ENCODE data around the gene SF3B1. TPM values are rescaled to one million over a fixed set of nuclear protein-coding genes. Genes with fewer than 3 reads are reported as not detected.
"Not testable (repeated sequence)": the region's sequence is repeated elsewhere in the genome, so short reads cannot be mapped to it uniquely, and the experiment has no call there.

SF3B1 gene
- total and polyA plus RNA-seq, 7 donors: 89.2 to 162 (median 136) TPM

DNA sequence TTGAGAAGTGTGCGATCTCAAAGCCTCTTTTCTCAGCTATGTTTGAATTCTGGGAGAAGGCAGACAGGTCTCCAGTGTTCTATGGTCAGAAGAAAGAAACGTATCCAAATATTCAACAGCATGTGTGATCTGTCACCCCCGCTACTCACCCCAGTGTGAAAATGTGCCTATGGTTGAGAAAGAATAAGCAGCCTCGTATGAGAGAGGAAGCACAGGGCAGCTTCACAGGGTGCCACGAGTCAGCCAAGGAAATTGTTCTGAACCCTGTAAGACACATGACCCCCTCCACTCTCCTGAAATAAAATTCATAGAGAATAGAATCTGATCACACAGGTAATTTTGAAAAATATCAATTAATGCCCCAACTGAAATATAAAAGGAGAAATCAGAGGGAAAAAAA, 8.0 kb upstream of the SF3B1 start:
- 61 to 62% (median 61%) methylated on average over 5 of the region's 5 CpGs for WGBS, 3 donors
- intact Hi-C loops (cut with DNase I): no loop called here
- H3K36me3 ChIP-seq (ENCODE audit: insufficient read depth in 1 of 2, low read depth in 1 of 2): no peaks in the 10 kb centered on the region
- H3K4me3 ChIP-seq: no peak overlapping the region
- H3K27ac ChIP-seq: no peak overlapping the region
- no peaks in the 10 kb centered on the region for H3K4me1 ChIP-seq
- no peaks in the 10 kb centered on the region for H3K9me3 ChIP-seq
- no peak for DNase-seq
- H3K27me3 ChIP-seq (ENCODE audit: insufficient read depth in 3 of 3, low read length in 2 of 3): no peaks in the 10 kb centered on the region
- no peak for TF ChIP-seq CTCF (IDR thresholded peaks at IDR 0.05)
- no peak for ATAC-seq

GRCh38 chr2:197437380-197437779, 2.6 kb upstream of the SF3B1 start:
- H3K27ac ChIP-seq: no peak overlapping the region
- H3K9me3 ChIP-seq: no peaks in the 10 kb centered on the region
- H3K4me1 ChIP-seq: peaks cover 19% of the 10 kb centered on the region
- no peak for DNase-seq
- intact Hi-C loops (cut with DNase I): no loop called here
- no peak for TF ChIP-seq CTCF (IDR thresholded peaks at IDR 0.05)
- no peak overlapping the region for H3K4me3 ChIP-seq
- no peak for ATAC-seq
- no peaks in the 10 kb centered on the region for H3K36me3 ChIP-seq (ENCODE audit: insufficient read depth in 1 of 2, low read depth in 1 of 2)
- H3K27me3 ChIP-seq (ENCODE audit: insufficient read depth in 3 of 3, low read length in 2 of 3): no peaks in the 10 kb centered on the region
- 97 to 100% (median 98%) methylated on average over 2 of the region's 2 CpGs for WGBS, 3 donors

GRCh38 chr2:197435598-197436420, 981 bp upstream of the SF3B1 start:
- whole genome bisulfite sequencing, 3 donors: 24 to 25% (median 24%) methylated on average over 16 of the region's 16 CpGs
- intact Hi-C loops (cut with DNase I): loop anchor here (1.0 to 2.0 kb wide), 3 partner anchors 17 to 63 kb away; partner anchors contain the start of genes COQ10B (in 2 of the 2) and HSPD1 (in 1 of the 2)
- H3K27me3 ChIP-seq (ENCODE audit: insufficient read depth in 3 of 3, low read length in 2 of 3): no peaks in the 10 kb centered on the region
- H3K4me3 ChIP-seq: peak overlapping the region; percentile 97
- peaks cover 35% of the 10 kb centered on the region for H3K4me1 ChIP-seq
- DNase-seq: no peak
- H3K36me3 ChIP-seq (ENCODE audit: insufficient read depth in 1 of 2, low read depth in 1 of 2): no peaks in the 10 kb centered on the region
- no peaks in the 10 kb centered on the region for H3K9me3 ChIP-seq
- no peak for TF ChIP-seq CTCF (IDR thresholded peaks at IDR 0.05)
- ATAC-seq: peak in 2 of 4 donors; percentile 4 to 34
- peak overlapping the region; percentile 99 for H3K27ac ChIP-seq

- peak overlapping the region; percentile 97 for H3K4me3 ChIP-seq
- 0 to 1% (median 1%) methylated on average over 11 of the region's 11 CpGs for WGBS, 3 donors
- H3K4me1 ChIP-seq: peaks cover 50% of the 10 kb centered on the region
- no peaks in the 10 kb centered on the region for H3K9me3 ChIP-seq
- ATAC-seq (peak in 1 of 4 donors; percentile 9), DNase-seq (no peak)
- H3K27ac ChIP-seq: peak overlapping the region; percentile 99
- intact Hi-C loops (cut with DNase I): loop anchor here in 1 of 2 donors (2.0 kb wide), 1 partner anchor 19 kb away; the partner anchor contains the start of gene COQ10B
- TF ChIP-seq CTCF (IDR thresholded peaks at IDR 0.05): no peak
- no peaks in the 10 kb centered on the region for H3K36me3 ChIP-seq (ENCODE audit: insufficient read depth in 1 of 2, low read depth in 1 of 2)
- H3K27me3 ChIP-seq (ENCODE audit: insufficient read depth in 3 of 3, low read length in 2 of 3): no peaks in the 10 kb centered on the region
These were observed 919 bp downstream of the SF3B1 start for GRCh38 chr2:197433780-197434438.

DNA sequence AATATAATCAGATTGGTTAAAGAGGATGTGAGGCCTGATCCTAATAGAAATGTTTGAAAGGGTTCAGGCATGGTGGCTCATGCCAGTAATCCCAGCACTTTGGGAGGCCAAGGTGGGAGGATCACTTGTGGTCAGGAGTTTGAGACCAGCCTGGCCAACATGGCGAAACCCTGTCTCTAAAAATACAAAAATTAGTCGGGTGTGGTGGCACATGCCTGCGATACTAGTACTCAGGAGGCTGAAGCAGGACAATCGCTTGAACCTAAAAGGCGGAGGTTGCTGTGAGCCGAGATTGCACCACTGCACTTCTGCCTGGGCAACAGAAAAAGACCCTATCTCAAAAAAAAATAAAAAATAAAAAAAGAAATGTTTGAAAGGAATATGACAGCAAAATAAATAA, 2.3 kb downstream of the SF3B1 start:
- H3K9me3 ChIP-seq; H3K27me3 ChIP-seq (ENCODE audit: insufficient read depth in 3 of 3, low read length in 2 of 3); DNase-seq; intact Hi-C loops (cut with DNase I); ATAC-seq; H3K36me3 ChIP-seq (ENCODE audit: insufficient read depth in 1 of 2, low read depth in 1 of 2): not testable (repeated sequence)
- 66 to 77% (median 70%) methylated on average over 6 of the region's 6 CpGs for WGBS, 3 donors
- H3K4me3 ChIP-seq: peak overlapping the region; percentile 97
- H3K4me1 ChIP-seq: peaks cover 64% of the 10 kb centered on the region
- peak overlapping the region; percentile 99 for H3K27ac ChIP-seq
